GM19463 (cell line): ENCODE results near the gene SEMA3A.

ENCODE experiments used
- ATAC-seq: cut with Tn5 transposase; IDR thresholded peaks from one replicate; pipeline ENCODE4 v1.9.1; 2021; ENCODE audit warnings: mild to moderate bottlenecking, moderate library complexity; ENCODE audit not compliant: unreplicated experiment

Gene SEMA3A

DNA sequence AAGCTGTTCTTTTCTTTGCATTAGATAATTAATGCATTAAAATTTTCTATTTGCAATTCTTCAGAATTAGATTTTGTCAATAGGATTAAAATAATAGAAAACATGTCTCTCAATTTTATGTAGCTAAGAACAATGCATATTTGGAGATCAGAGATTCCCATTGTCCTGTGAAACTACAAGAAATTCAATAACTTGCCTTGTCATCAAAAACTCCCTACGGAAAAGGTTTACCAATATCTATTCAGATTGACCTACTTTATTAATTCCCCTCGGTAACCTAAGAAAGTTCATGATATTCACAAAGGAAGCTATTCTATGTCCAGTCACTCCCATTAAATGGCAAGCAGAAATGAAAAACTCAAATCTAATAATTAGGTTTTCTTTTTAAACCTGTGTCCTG, 172.6 kb downstream of the SEMA3A start:
- no peak for ATAC-seq

DNA sequence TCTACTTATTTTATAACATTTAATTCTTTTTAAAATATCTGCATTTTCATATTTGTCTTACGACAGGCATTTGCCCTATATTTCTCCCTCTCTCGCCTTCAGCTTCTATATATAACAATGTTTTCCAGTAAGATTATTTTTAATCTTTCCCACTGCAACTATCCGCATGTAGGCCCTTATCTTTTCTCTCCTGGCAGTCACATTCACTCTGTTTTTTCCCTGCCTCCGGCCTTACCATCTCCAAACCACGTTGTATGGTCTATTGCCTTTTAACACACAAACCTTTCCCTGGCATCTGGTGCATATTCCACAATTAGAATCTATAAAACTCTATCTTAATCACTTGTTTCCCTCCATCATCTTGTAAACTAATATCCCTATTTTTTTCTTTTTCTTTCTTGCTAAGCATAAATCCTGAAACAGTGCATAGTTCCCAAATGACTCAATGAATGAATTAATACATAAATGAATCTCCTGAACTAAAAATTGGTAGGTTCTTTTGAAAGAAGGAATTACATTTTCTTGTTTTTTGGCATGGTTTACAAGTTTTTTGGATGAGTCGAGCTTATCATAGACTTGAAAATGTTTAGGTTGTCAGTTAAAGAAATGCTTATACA, 173.2 kb downstream of the SEMA3A start:
- ATAC-seq = no peak

DNA sequence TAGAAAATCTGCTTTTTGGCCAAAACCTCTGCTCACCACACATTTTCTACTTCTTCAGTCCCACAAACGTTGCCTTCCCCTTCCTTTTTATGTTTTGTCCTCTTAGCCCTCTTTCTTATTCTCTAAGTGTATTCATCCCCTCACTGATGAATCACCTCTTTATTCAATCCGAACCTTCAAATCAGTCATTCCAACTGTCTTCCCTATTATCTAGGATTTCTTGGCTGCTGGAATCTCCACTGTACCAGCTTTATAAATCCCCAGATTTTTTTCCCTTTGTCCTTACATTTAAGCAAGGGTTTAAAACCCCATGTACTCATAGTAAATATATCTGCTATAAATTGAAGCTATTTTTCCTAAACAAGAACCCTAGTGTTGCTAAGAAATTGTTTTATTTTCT, 176.9 kb downstream of the SEMA3A start:
- ATAC-seq = no peak

DNA sequence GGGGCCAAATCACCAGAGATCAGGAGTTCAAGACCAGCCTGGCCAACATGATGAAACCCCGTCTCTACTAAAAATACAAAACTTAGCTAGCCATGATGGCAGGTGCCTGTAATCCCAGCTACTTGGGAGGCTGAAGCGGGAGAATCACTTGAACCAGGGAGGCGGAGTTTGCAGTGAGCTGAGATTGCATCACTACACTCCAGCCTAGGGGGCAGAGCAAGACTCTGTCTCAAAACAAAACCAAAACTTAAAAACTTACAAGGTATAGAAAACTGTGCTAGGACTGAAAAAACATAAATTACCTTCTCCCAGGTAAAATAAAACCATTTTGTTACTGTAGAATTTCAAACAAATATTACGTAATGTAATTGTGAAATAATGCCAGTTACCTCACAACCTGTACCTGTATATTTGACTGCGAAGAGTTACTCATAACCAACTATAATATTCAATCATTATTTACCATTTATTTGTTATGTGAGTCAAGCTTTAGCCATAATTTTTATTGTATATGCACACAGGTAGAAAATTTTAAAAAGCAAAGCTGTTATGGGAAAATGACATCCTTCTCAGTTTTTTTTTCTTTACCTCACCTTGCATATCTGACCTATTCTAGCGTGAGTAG, 180.9 kb downstream of the SEMA3A start:
- ATAC-seq = no peak

DNA sequence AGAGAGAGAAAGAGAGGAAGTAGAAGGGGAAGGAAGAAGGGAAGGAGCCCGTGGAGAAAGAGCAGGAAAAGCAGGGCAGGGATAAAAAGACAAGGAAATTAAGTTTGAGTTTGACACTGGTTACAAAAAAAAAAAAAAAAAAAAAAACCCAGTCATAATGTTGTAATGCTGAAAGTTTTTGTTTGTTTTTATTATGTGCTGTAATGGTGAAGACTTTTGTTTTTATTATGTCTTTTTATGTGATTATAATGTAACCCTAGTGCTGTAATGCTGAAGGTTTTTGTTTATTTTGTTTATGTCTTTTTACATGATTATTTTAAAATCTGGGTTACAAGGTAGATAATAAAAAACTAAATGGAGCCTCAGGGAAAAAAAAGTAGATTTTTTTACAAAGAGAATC, 184.8 kb downstream of the SEMA3A start:
- no peak for ATAC-seq

DNA sequence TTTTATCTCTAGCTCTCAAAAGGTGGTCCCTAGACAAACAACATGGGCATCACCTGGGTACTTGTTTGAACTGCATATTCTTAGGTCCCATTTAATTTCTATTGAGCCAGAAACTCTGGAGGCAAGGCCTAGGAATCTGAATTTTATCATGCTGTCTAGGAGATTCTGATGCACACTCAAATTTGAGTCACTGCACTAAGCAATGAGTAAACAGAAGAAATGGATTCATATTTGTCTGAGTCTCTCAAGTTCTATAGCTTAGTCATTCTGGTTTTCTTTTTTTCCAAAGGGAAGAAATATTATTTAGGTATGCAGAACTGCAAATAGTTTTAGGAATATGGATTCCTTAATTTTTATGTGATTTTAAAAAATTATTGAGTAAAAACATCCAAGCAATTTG, 185.5 kb downstream of the SEMA3A start:
- ATAC-seq = no peak

DNA sequence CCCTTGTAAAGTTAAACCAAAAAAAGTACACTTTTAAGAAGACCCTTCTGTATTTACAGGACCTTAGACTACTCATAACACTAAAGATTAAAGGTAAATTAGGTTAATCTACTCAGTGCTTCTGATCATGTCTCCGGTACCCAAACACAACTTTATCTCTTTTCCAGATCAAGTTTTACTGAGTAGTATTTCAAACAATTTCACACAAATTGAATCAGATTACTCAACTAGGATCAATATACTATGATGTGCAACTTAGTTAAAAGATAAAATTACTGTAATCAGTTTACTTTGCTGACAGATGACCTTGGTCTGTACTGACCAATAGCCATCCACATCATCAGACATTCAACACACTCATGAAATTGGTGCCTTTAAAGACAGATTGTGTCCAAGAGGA, 191.4 kb downstream of the SEMA3A start:
- ATAC-seq = no peak

DNA sequence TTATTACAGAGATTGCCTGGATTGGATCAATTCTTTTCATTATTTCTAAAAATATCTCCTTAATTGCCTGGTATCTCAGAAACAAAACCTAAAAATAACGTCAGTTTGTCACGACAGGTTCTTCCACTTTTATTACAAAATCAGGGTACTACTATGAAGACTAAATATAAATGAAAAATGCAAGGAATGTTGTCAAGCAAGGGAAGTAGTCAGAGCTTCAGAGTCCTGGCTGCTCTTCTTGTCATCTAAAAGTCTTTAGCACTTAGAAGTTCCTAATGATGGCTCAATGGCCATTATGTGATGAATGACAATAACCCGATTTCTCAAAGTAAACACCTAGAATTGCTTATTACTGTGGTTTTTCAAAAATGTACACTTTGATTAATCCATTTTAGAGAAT, 192.2 kb downstream of the SEMA3A start:
- no peak for ATAC-seq

DNA sequence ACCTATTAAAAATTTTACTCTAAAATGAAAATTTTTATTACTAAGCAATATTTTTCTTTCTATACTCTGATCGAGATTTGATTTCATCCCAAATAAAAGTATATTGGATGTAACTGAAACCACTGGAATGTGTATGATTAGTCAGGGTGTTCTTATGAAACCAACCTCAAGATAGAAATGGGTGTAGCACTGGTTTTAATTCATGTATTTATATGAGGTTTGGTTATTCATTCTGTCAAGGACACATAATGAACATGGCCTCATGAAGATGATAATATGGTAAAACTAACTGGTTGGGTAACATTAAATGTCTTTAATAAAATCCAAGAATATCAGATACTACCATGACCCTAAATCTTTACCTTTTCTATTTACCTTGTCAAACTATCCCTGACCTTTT, 197.7 kb downstream of the SEMA3A start:
- ATAC-seq = no peak

DNA sequence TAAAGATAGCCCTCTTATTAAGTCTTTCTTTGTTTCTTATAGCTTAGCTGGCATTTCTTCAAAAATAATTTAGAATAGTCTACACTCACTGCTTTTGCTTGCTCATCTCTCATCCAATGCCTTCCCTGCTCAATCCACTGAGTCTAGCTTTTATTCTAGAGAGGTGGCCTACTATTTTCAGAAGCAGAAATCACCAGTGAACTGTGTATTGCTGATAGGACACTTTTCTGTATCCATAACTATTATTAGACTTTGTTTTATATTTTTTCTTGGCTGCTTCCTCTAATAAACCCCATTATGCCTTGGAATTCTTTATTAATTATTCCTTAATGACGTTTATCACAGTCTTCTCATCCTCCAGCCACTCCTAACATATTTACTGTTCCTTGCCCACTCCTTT, 206.8 kb downstream of the SEMA3A start:
- no peak for ATAC-seq

DNA sequence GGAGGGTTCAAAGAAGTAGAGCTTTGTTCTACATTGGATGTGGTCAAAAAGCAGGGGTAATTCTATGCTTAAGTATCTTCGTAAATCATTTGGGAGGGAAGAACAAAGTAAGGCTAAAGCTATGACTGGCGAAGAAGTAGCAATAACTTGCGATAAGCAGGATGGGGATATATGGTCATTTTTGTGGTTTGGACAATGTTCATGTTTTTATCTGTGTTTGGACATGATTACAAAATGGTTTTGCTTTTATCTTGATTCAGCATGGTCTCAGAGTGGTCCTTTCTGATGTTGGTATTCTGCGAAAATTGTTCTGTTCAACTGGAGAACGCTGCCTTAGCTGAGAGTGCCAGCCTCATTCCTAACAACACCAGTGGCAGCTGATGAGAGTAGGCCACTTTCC, 208.8 kb downstream of the SEMA3A start:
- ATAC-seq = no peak

DNA sequence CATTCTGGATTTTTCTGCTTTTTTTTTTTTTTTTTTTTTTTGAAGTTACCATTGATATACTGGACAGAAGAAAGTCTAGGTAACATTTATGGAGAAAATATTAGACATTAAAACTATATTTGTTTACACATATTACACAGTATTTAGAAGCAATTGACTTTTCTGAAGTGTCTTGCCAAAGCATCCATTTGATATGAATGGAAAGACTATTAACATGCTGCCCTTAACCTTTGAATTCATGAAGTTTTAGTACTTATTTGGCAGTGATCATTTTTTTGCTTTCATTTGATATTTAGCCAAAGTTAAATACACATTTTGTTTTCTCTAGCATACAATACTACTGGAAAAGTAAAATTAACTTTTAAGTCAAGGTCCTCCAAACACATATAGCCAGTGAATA, 210.0 kb downstream of the SEMA3A start:
- no peak for ATAC-seq

DNA sequence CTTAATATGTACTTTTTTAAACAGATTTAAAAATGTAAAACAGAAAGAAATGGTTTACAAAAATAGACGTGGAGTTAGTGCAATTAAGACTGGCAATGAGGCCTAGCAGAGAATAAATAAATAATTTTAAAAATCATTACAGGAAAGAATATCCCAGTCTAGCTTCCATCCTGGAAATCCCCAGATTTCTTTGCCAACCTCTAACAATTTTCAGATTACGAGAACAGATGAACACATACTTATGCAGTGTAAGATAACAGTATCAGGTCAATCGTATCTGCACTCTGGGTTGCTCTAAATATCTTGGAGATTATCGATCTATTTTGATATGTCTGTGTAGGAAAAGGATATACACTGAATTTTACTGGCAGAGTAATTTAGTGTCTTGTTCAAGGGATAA, 210.5 kb downstream of the SEMA3A start:
- ATAC-seq = no peak

DNA sequence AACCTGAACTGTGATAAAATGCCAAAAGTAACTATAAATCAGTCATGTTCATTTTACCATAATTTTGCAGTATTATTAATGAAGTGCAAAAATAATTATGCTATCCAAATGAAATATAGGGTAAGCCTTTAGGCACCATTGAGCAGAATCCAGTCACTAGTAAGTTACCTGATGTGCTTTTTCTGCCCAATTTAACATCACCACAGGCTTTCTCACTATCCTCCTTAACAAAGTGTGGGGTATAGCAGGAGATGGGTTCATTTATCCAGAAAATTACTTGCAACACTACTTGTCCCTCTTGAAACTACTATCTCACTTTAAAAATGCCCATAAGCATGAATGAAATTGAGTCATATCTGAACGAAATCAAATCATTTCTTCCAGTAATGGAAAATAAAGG, 211.0 kb downstream of the SEMA3A start:
- no peak for ATAC-seq

DNA sequence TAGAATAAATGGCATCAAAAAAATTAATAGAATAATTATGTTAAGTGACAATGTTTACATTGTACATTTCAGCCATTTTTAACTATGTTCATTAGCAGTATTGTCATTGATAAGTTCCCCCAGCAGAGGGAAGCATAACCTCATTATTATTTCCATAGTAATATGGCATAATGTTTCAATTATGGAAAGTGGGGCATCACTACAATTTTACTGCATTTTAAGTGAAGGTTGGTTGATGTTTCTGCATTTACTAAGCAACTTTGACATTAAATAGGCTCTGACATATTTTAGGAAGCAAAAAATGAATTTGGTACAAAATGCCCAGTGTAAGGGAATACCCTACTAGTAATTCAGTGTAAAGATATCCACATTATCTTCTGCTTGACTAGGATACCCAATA, 218.3 kb downstream of the SEMA3A start:
- peak; percentile 76 for ATAC-seq

DNA sequence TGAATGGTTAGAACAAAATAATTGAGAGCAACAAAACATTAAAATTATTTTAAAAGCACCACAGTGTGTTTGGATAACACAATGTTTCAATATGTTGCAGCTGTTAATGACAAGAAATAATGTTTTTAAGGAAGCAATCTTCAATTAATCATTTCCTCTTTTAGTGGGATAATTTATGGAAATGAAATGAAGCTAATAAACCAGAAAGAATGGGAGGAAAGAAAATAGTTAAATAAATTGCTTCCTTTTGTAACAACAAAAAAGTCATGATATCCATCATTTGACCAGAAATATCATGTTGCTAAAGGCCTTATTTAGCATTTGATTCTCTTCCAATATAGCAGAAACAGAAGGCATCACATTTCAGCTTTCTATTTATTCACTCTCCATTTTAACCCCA, 224.5 kb downstream of the SEMA3A start:
- no peak for ATAC-seq

DNA sequence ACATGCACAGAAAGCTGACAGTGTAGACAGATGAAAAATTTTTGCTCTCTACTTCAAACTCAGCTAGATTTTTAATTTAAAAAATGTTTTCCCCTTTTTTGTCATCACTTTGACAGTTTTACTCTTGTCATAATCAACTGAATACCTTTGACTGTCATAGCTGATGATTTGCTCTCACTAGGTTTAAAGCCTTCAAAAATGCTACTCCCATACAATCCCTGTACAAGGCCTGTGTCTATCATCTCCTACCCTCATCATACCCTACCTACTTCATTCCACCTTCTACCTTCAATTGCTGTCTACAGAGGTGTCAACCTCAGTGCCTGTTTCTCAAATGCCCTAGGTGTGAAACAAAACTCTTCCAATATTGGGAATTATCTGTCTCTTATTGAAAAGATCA, 230.3 kb downstream of the SEMA3A start:
- no peak for ATAC-seq

DNA sequence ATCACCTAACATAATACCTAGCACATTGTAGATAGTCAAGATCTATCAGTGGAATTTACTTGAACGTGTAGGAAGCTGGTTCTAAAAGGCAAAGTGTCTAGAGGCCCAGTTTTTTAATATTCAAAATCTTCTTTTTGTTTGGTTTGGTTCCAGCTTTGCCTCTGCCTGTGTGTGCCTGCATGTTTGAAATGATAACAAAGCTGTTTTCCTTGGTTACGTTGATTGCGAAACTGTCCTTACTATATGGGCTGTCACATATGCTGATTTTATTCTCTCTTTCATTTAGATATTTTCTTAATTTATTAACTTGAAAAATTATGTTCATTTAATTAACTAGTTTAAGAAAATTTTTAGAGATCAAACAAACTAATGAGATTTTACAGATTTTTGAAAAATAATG, 237.3 kb downstream of the SEMA3A start:
- ATAC-seq = no peak

DNA sequence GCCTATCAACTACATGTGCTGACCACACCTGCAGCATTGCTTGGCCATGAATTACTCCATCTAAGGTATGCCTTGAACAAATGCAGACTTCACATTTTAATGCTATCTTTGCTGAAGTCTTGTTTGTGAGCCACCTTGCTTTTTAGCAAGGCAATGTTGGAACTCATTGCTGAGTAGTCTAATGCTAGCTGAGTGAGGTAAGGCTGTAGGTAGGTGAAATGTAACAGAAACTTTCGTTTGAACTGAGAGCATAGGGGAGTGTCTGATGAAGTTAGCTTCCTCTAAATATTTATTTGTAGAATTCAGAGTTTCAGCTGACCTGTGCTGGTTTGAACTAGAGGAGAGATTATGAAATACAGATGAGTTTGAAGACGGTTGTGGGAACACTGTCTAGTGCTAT, 238.5 kb downstream of the SEMA3A start:
- no peak for ATAC-seq

DNA sequence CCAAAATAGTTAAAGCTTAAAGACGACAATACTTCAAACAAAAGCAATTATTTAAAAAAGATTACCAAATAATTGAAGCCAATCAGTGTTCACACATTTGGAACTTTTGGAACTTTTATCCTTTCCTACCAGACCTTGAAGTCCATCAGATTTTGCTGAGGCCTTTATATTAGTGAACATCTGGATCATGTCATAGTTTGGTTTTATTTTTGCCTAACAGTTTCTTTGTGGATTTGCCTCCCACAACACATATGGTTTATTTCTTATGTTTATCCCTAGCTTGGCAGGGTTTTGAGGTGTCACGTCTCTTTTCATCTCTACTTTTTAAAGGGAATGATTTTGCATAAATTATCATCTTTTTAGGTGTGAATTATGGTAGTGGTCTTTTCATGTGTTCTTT, 242.4 kb downstream of the SEMA3A start:
- no peak for ATAC-seq

DNA sequence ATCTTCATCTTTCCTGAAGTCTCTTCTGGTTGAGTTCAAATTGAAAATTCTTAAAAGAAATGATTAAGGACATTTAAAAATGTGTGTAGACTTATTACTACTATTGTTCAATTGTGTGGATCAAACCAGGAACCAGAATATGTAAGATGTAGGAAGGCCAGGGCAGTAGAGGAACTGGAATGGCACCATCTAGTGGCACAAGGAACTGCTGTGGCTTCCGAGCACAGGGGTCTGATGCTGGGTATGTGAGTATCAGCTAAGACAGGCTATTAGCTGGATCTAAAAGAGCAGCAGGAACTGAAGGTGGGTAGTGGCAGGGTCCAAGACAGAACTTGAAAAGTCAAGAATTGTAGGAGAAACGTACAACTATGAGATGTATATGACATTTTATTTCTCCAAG, 247.3 kb downstream of the SEMA3A start:
- peak; percentile 89 for ATAC-seq

DNA sequence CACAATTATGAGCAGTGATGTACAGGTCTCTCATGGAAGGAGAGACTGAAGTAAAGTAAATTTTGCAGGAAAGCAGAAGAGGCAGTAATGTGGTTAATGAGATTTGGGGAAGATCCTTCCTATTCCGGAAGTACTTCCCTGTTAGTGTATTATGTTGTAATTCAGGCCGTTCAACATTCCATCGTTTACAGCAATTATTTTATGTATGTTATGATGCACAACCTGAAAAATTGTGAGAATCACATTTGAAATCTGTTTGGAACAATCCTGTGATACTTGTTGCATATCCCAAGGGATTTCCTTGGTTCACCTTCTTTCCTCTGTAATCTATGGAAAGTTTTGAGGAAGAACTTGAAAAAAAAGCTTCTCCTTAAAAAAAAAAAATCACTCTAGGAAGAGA, 247.8 kb downstream of the SEMA3A start:
- no peak for ATAC-seq

DNA sequence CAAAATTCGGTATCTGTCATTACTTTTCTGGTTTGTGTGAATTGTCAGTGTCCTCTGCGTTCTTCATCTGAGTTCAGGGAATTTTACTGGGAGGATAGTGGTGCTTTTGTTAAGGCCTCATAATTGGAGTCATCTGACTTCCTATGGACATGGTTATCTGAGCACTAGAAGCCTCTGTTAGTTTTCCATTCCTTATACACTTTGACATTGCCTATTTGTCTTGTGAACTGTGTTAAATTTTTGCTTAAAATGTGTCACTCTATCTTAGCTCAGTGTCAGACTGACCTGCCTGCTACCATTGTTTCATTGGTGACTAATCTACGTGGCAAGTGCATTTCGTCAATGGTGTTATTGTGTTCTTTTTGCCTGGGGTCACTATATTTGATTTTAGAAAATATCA, 253.3 kb downstream of the SEMA3A start:
- ATAC-seq = no peak
